ENCODE measurements around the gene ERBB3. TPM values are rescaled to one million over a fixed set of nuclear protein-coding genes. Genes with fewer than 3 reads are reported as not detected.

ERBB3 gene
- total RNA-seq, 1 donor from 2014 or later: 144 TPM

DNA sequence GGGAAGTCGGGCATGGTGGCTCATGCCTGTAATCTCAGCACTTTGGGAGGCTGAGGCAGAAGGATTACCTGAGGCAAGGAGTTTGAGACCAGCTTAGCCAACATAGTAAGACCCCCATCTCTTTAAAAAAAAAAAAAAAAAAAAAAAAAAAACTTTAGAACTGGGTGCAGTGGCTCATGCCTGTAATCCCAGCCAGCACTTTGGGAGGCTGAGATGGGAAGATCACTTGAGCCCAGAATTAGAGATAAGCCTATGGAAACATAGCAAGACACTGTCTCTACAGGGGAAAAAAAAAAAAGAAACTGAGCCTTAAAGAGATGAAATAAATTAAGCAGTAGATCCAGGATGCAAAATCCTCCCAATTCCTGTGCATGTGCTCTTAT is 22.7 kb downstream of the ERBB3 start:
- peaks cover 37% of the 10 kb centered on the region for H3K4me1 Mint-ChIP-seq
- TF ChIP-seq CTCF (conservative IDR thresholded peaks at IDR 0.05): no peak
- no peaks in the 10 kb centered on the region for H3K27me3 Mint-ChIP-seq (ENCODE audit: low read depth)
- H3K27ac Mint-ChIP-seq (ENCODE audit: unreplicated experiment): no peak overlapping the region
- H3K36me3 Mint-ChIP-seq (ENCODE audit: low read depth): peaks cover 13% of the 10 kb centered on the region
- H3K4me3 Mint-ChIP-seq: peak overlapping the region; percentile 98
- no peak for DNase-seq (ENCODE audit: low read depth, low spot score)
- no peaks in the 10 kb centered on the region for H3K9me3 Mint-ChIP-seq

GRCh38 chr12:56103066-56103711 is 23.2 kb downstream of the ERBB3 start:
- peak overlapping the region; percentile 98 for H3K4me3 Mint-ChIP-seq
- no peak overlapping the region for H3K27ac Mint-ChIP-seq (ENCODE audit: unreplicated experiment)
- TF ChIP-seq CTCF (conservative IDR thresholded peaks at IDR 0.05): no peak
- peaks cover 37% of the 10 kb centered on the region for H3K4me1 Mint-ChIP-seq
- H3K9me3 Mint-ChIP-seq: no peaks in the 10 kb centered on the region
- no peaks in the 10 kb centered on the region for H3K27me3 Mint-ChIP-seq (ENCODE audit: low read depth)
- DNase-seq (ENCODE audit: low read depth, low spot score): no peak
- H3K36me3 Mint-ChIP-seq (ENCODE audit: low read depth): peaks cover 11% of the 10 kb centered on the region

DNA sequence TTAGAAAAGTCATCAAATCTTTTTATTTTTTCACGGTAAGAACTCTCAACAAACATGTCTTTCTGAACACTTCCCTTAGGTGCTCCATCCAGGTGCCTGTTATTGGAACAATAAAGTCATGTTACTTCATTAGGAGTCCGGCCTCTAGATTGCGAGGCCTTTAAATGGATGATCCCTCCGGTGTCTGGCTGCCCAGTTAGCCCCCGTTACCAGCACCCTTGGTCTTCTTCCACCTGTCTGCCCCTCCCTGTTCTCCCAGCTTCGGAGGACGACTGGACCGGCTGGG is 23.8 kb downstream of the ERBB3 start:
- H3K4me3 Mint-ChIP-seq: peak overlapping the region; percentile 98
- H3K4me1 Mint-ChIP-seq: peaks cover 37% of the 10 kb centered on the region
- TF ChIP-seq CTCF (conservative IDR thresholded peaks at IDR 0.05): no peak
- H3K9me3 Mint-ChIP-seq: no peaks in the 10 kb centered on the region
- no peaks in the 10 kb centered on the region for H3K27me3 Mint-ChIP-seq (ENCODE audit: low read depth)
- DNase-seq (ENCODE audit: low read depth, low spot score): no peak
- peaks cover 11% of the 10 kb centered on the region for H3K36me3 Mint-ChIP-seq (ENCODE audit: low read depth)
- peak overlapping the region; percentile 95 for H3K27ac Mint-ChIP-seq (ENCODE audit: unreplicated experiment)

GRCh38 chr12:56104109-56104814 is 24.3 kb downstream of the ERBB3 start, which contains the start of gene PA2G4:
Gene PA2G4 (plus strand): TSS chr12:56104559. CDS start chr12:56104738, 179 bp downstream.
- peaks cover 37% of the 10 kb centered on the region for H3K4me1 Mint-ChIP-seq
- TF ChIP-seq CTCF (conservative IDR thresholded peaks at IDR 0.05): no peak
- no peaks in the 10 kb centered on the region for H3K27me3 Mint-ChIP-seq (ENCODE audit: low read depth)
- peak within 1 kb of the TSS; percentile 97 for H3K27ac Mint-ChIP-seq (ENCODE audit: unreplicated experiment)
- H3K36me3 Mint-ChIP-seq (ENCODE audit: low read depth): peaks cover 9% of the 10 kb centered on the region
- no peaks in the 10 kb centered on the region for H3K9me3 Mint-ChIP-seq
- peak; percentile 94 for DNase-seq (ENCODE audit: low read depth, low spot score)
- H3K4me3 Mint-ChIP-seq: peak within 1 kb of the TSS; percentile 98

GRCh38 chr12:56104815-56105608 is 25.0 kb downstream of the ERBB3 start:
- H3K9me3 Mint-ChIP-seq: no peaks in the 10 kb centered on the region
- no peak for TF ChIP-seq CTCF (conservative IDR thresholded peaks at IDR 0.05)
- peak overlapping the region; percentile 98 for H3K4me3 Mint-ChIP-seq
- H3K36me3 Mint-ChIP-seq (ENCODE audit: low read depth): peaks cover 8% of the 10 kb centered on the region
- no peak for DNase-seq (ENCODE audit: low read depth, low spot score)
- H3K27me3 Mint-ChIP-seq (ENCODE audit: low read depth): no peaks in the 10 kb centered on the region
- peaks cover 37% of the 10 kb centered on the region for H3K4me1 Mint-ChIP-seq
- H3K27ac Mint-ChIP-seq (ENCODE audit: unreplicated experiment): peak overlapping the region; percentile 97
